ENCODE measurements around the gene NME9. TPM values are rescaled to one million over a fixed set of nuclear protein-coding genes. Genes with fewer than 3 reads are reported as not detected.

The NME9 gene
- total RNA-seq = 1.1 TPM in 1 of 2 replicates, not detected in the other

GRCh38 chr3:138329127-138329983, at the start of gene NME9:
TSS of gene NME9 (minus strand) at chr3:138329851. CDS start at chr3:138329335, 516 bp downstream.

GRCh38 chr3:138347960-138348753, 18.5 kb upstream of the NME9 start, which contains the start of gene MRAS:
TSS of gene MRAS (plus strand) at chr3:138348579. CDS start at chr3:138372884, 24,305 bp downstream.

Other genes starting within 250 kb of the NME9 start
- 13.0 and 16.9 TPM in 2 replicates for gene DZIP1L, start 214.2 kb downstream of the NME9 start, total RNA-seq
- gene A4GNT, start 197.5 kb downstream of the NME9 start, total RNA-seq = not detected in 2 replicates
- 8.9 and 11.7 TPM in 2 replicates for gene DBR1, start 154.9 kb downstream of the NME9 start, total RNA-seq
- gene ARMC8, start 142.6 kb downstream of the NME9 start, total RNA-seq = 22.4 and 32.4 TPM in 2 replicates
- 40.2 and 50.6 TPM in 2 replicates for gene MRAS, start 18.7 kb upstream of the NME9 start, total RNA-seq
- gene ESYT3, start 104.8 kb upstream of the NME9 start, total RNA-seq = 1.5 and 1.6 TPM in 2 replicates

All from mesangial cell (primary cell).